Muscle of leg (tissue), 11 donors: ENCODE measurements around the gene LHX5. TPM values are rescaled to one million over a fixed set of nuclear protein-coding genes. Genes with fewer than 3 reads are reported as not detected.
A peak's percentile ranks its signal among the peaks of the same experiment; 100 is the strongest.

Experiments
- DNase-seq: peaks from one replicate; pipeline ENCODE4 v3.0.0; 2013
- H3K27ac ChIP-seq: one replicate; pipeline ENCODE4 v1.5.1; 2013; ENCODE audit warnings: mild to moderate bottlenecking, low read length, control low read depth
- H3K27me3 ChIP-seq: one replicate; pipeline ENCODE4 v1.6.1; 2013; ENCODE audit warnings: low read length; ENCODE audit not compliant: control insufficient read depth, insufficient read depth
- H3K36me3 ChIP-seq: one replicate; pipeline ENCODE4 v1.6.1; 2013; ENCODE audit warnings: low read length; ENCODE audit not compliant: control insufficient read depth, insufficient read depth
- H3K4me1 ChIP-seq: one replicate; pipeline ENCODE4 v1.6.1; 2013; ENCODE audit warnings: low read length; ENCODE audit not compliant: control insufficient read depth, insufficient read depth
- H3K4me3 ChIP-seq: one replicate; pipeline ENCODE4 v1.5.1; 2013; ENCODE audit warnings: low read length, control low read depth
- H3K9me3 ChIP-seq: replicated peaks from 2 replicates; pipeline ENCODE4 v1.6.1; 2013; ENCODE audit warnings: low read depth, low read length; ENCODE audit not compliant: control insufficient read depth
- WGBS: methylation state at CpG from one replicate; pipeline ENCODE4 v1.1.5; 2013; ENCODE audit warnings: missing lambda C conversion rate; ENCODE audit not compliant: insufficient coverage; 5-methylcytosine and 5-hydroxymethylcytosine counted together
- polyA plus RNA-seq, 8 donors: library from polyadenylated mRNA; unstranded; fragments of 120-200 nt; gene quantifications; one replicate each; pipeline versions ENCODE4 v1.2.1 to v1.2.3, GENCODE V29; 2013; ENCODE audit warnings: inconsistent platforms in 1 of 8, low replicate concordance in 1 of 8; ENCODE audit not compliant: insufficient read length in 8 of 8, insufficient read depth in 1 of 8
- total RNA-seq: library from RNA; stranded (reverse); fragments of 120-200 nt; gene quantifications from one replicate; pipeline ENCODE4 v1.2.4, GENCODE V29; 2013

The LHX5 gene
- total and polyA plus RNA-seq, 9 donors: not detected

DNA sequence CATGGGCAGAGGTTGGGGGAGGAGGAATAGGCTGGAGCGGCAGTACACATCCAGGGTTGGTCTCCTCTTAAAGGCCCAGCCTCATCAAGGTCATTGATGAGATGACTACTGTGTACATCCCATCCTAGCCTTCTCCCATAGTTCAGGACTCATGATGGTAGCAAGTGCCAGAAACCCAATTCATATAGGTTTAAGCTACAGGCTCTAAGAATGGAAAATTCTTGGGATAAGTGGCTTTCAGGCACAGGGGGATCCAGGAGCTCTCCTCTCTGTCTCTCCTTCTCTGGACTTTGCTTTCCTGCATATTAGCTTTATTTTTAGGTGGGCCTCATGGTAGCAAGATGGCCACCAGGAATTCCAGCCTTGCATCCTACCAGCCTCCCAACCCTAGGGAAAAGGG, 43.2 kb downstream of the LHX5 start:
- H3K9me3 ChIP-seq: no peaks in the 10 kb centered on the region
- no peaks in the 10 kb centered on the region for H3K36me3 ChIP-seq
- no peak overlapping the region for H3K4me3 ChIP-seq
- peaks cover 9% of the 10 kb centered on the region for H3K27me3 ChIP-seq
- H3K4me1 ChIP-seq: no peaks in the 10 kb centered on the region
- H3K27ac ChIP-seq: no peak overlapping the region
- DNase-seq: no peak
- WGBS: no CpG with 5 or more reads among the region's 1 CpG

- no peak overlapping the region for H3K27ac ChIP-seq
- no peaks in the 10 kb centered on the region for H3K36me3 ChIP-seq
- no peaks in the 10 kb centered on the region for H3K9me3 ChIP-seq
- H3K4me1 ChIP-seq: peaks cover under 1% of the 10 kb centered on the region
- no peak overlapping the region for H3K4me3 ChIP-seq
- DNase-seq: no peak
- 79% methylated on average over 9 of the region's 9 CpGs for WGBS
- H3K27me3 ChIP-seq: peaks cover 9% of the 10 kb centered on the region
Measured at GRCh38 chr12:113427882-113428281, 43.8 kb downstream of the LHX5 start.

DNA sequence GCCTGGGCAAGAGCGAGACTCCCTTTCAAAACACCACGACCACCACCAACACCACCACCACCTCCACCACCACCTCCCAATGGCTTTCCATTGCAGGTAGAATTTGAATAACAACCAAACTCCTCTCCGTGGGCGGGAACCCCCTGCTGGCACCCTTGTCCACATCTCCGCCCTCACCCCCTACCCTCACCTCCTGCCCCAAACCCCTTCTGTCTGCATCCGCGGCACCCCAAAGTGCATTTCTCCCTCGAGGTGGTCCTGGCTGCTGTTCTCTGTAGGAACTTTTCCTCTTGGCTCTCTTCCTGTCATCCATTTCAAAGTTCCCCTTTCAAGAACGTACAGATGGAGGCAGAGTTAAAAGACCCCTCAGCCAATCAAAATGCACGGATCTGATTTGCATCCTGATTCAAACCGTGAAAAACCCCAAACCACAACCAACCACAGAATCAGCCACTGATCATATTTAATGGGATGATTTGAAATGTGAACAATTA, 45.7 kb downstream of the LHX5 start:
- Histone ChIP-seq H3K27ac (no peak overlapping the region), H3K36me3 (no peaks in the 10 kb centered on the region), H3K27me3 (peaks cover 9% of the 10 kb centered on the region), H3K9me3 (no peaks in the 10 kb centered on the region), H3K4me1 (peaks cover 11% of the 10 kb centered on the region), H3K4me3 (no peak overlapping the region)
- DNase-seq: no peak
- 24% methylated on average over 8 of the region's 11 CpGs for WGBS

DNA sequence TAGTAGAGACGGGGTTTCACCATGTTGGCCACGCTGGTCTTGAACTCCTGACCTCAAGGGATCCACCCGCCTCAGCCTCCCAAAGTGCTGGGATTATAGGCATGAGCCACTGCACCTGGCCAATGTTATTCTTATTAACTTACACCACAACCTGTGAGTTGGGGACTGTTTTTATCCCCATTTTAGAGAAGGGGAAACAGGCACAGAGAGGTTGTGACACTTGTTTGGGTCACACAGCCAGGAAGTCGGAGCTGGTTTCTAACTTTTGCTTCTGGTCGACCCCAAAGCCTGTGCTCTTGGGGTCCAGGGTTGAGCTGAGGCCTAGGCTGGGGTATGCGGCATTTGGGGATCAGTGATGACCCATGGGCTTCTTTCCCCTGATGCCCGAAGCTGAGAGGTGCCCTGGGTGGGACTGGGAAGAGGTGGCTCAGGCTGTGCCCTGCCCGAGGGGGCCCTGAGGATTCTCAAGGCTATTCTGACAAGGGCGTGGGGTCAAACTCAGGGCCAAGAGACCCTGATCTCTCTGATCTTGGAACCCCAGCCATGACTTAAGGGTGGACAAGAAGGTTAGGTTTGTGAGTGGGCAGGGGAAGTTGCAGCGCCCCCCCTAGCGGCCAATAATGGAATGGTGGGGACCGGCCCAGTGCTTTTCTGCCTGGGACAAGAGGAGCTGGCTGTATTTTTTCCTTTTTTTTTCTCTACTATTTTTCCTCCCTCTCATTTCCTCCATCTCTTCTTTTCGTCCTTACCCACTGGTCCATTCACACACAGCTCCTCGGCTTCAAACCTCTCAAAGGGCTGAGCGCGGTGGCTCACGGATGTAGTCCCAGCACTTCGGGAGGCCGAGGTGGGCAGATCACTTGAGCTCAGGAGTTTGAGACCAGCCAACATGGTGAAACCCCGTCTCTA, 46.5 kb downstream of the LHX5 start:
- H3K4me3 ChIP-seq: no peak overlapping the region
- WGBS: 63% methylated on average over 8 of the region's 20 CpGs
- H3K27ac ChIP-seq: no peak overlapping the region
- no peaks in the 10 kb centered on the region for H3K36me3 ChIP-seq
- peaks cover 11% of the 10 kb centered on the region for H3K4me1 ChIP-seq
- no peaks in the 10 kb centered on the region for H3K9me3 ChIP-seq
- peaks cover 9% of the 10 kb centered on the region for H3K27me3 ChIP-seq
- peak; percentile 25 for DNase-seq

DNA sequence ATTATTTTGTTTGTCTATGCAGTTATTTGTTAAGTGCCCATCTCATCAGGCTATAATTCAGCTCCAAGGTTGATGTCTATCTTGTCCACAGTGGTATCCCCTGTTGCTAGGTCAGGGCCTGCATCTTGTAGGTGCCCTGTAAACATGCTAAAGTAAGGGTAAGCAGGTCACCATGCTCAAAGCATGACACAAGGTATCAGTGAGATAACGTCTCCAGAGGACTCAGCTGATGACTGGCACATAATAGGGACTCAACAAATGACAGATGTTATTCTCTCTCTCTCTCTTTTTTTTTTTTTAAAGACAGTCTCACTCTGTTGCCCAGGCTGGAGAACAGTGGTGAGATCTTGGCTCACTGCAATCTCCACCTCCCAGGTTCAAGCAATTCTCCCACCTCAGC, 47.2 kb downstream of the LHX5 start:
- Histone ChIP-seq H3K27ac (no peak overlapping the region), H3K4me1 (peaks cover 11% of the 10 kb centered on the region), H3K9me3 (no peaks in the 10 kb centered on the region), H3K27me3 (peaks cover 9% of the 10 kb centered on the region), H3K4me3 (no peak overlapping the region), H3K36me3 (no peaks in the 10 kb centered on the region)
- WGBS: 80% methylated on average over 1 of the region's 1 CpG
- DNase-seq: no peak

DNA sequence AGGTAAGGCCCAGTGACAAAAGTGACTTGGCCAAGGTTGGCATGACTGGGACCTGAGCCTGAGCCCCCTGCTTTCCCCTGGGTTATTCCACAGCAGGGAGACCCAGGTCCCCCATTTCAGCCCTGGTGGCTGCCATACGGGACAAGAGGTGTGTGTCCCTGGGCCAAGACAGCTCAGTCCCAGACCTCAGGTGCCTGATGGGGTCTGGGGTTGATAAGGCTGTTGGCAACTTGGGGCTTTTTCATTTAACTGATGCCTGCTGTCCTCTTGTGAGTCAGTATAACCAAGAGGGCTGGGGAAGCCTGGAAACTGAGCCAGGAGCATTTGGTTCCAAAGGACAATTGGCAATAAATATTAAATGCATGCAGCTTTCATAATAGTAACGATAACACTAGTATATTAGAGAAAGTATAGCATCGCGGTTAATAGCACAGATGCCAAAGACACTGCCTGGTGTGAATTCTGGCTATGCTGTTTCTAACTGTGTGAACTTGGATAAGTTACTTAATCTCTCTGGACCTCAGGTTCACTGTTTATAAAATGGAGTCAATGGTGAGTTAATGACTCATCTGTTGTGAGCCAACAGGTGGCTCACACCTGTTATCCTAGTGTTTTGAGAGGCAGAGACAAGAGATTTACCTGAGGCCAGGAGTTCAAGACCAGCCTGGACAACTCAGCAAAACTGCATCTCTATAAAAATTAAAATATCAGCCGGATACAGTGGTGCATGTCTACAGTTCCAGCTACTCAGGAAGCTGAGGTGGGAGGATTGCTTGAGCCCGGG, 48.6 kb downstream of the LHX5 start:
- H3K4me1 ChIP-seq: peaks cover 11% of the 10 kb centered on the region
- peak overlapping the region; percentile 50 for H3K4me3 ChIP-seq
- H3K36me3 ChIP-seq: no peaks in the 10 kb centered on the region
- H3K27ac ChIP-seq: peak overlapping the region; percentile 37
- no peak for DNase-seq
- WGBS: 80% methylated on average over 1 of the region's 6 CpGs
- peaks cover 8% of the 10 kb centered on the region for H3K27me3 ChIP-seq
- H3K9me3 ChIP-seq: no peaks in the 10 kb centered on the region

DNA sequence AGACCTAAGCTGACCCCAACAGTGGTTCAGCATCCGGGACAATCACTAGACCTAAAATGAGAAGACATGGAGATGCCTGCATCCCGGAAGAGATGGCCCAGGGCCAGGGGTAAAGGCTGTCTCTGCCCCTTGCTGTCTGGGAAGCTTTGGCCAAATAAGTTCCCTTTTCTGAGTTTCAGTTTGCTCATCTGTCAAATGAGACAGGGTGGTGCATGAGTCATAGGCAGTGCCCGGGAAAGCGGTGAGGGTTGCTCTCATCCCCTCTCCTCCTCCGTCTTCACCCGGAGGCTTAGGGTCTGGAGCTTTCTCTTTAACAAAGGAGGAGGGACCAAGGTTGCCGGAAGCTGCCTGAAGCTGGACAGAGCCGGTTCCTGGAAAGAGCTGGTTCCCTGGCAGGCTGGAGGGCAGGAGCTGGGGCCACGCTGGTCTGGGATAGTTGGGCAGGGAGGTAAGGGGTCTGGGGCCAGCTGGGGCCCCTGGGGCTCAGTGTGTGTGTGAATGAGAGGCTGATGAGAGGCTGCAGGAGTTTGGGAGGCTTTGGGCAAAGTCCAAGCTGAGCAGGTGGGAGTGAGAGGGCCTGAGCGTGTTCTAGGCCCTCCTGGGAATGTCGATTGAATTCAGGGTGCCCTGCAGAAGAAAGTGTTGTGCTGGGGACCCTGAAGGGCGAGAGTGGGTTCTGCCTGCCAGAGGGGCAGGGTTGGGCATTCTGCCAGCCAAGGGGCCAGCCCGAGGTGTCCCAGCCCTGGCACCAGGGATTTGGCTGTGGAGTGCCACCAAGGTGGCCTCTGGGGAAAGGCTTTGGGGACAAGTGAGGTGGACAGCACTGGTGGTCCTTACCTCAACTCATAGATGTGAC, 49.4 kb downstream of the LHX5 start, which contains the start of gene SDSL:
SDSL (plus strand) TSS at position 351 of the 856 bp plus-strand sequence. CDS start 5,603 bp downstream, outside the sequence.
- no peaks in the 10 kb centered on the region for H3K36me3 ChIP-seq
- DNase-seq: peak; percentile 79
- peak within 1 kb of the TSS; percentile 37 for H3K27ac ChIP-seq
- peaks cover 5% of the 10 kb centered on the region for H3K27me3 ChIP-seq
- no peaks in the 10 kb centered on the region for H3K9me3 ChIP-seq
- WGBS: 19% methylated on average over 8 of the region's 13 CpGs
- H3K4me3 ChIP-seq: peak within 1 kb of the TSS; percentile 50
- peaks cover 11% of the 10 kb centered on the region for H3K4me1 ChIP-seq

- H3K4me3 ChIP-seq: no peak overlapping the region
- no peak overlapping the region for H3K27ac ChIP-seq
- H3K4me1 ChIP-seq: peaks cover 11% of the 10 kb centered on the region
- peaks cover 3% of the 10 kb centered on the region for H3K27me3 ChIP-seq
- DNase-seq: no peak
- H3K36me3 ChIP-seq: no peaks in the 10 kb centered on the region
- no peaks in the 10 kb centered on the region for H3K9me3 ChIP-seq
- WGBS: no CpG with 5 or more reads among the region's 2 CpGs
Measured at GRCh38 chr12:113420996-113421595, 50.6 kb downstream of the LHX5 start.

DNA sequence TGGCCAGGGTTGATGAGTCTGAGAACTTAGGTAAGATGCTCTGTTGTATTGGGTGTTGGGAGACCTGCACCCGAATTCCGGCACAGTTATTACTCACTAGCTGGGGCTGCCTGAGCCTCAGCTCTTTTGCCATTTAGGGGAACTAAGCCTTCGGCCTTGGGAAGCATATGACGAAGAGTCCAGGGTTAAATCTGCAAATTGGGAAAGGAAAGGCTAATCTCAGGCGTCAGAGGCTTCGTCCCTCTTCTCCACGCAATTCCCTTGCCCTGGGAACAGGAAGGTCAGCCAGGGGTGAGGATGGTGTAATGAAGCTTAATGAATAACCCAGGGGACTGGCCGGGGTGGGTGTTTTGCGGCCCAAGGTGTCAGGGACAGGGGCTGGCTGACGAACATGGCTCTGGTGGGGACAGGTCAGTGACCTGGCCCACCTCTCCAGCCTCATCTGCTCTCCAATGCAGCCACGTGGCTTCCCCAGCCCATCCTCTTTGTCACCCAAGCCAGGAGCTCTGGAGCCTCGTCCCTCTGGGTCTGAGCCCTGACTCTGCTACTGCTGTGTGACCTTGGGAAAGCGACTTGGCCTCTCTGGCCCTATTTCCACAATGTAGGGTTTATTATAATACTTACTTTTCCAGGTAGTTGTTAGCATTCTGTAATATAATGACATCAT, 53.3 kb downstream of the LHX5 start:
- H3K4me1 ChIP-seq: peaks cover 11% of the 10 kb centered on the region
- H3K27ac ChIP-seq: no peak overlapping the region
- no peak overlapping the region for H3K4me3 ChIP-seq
- H3K27me3 ChIP-seq: peaks cover 3% of the 10 kb centered on the region
- peak; percentile 15 for DNase-seq
- WGBS: 17% methylated on average over 8 of the region's 13 CpGs
- H3K9me3 ChIP-seq: no peaks in the 10 kb centered on the region
- no peaks in the 10 kb centered on the region for H3K36me3 ChIP-seq
